Activated CD4-positive, alpha-beta T cell treated with anti-CD3 and anti-CD28 coated beads, Interleukin-2, Interleukin-4, amounts not matched to agents 100 ng/mL and 50 ng/mL, durations not matched to agents 16 hours and 8 hours (primary cell): ENCODE measurements around the gene PADI6.
"Not testable (repeated sequence)": the region's sequence is repeated elsewhere in the genome, so short reads cannot be mapped to it uniquely, and the experiment has no call there.

ENCODE experiments used
- DNase-seq: peaks from one replicate; pipeline ENCODE4 v3.0.0-alpha.2; 2020; ENCODE audit warnings: low spot score

Gene PADI6

DNA sequence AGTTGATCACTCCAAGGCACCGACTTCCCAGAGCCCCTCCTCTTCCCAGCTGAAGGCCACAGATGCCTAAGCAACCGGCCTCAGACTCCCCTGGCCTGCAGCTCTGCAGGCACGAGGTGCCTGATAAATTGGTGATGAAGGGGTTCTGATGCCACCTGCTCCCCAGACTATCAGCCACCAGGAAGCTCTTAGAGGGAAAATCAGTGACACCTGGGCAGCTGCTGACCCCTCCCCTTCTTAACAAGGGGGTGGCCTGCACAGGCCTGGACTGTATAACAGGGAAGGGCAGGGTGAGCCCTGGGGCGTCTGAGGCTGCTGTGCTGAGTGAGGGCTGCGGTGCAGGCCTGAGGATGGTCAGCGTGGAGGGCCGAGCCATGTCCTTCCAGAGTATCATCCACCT lies at the start of gene PADI6:
Gene PADI6 (plus strand): TSS at position 301 of the 400 bp plus-strand sequence. CDS start 50 bp downstream, at position 351.
- DNase-seq: no peak

DNA sequence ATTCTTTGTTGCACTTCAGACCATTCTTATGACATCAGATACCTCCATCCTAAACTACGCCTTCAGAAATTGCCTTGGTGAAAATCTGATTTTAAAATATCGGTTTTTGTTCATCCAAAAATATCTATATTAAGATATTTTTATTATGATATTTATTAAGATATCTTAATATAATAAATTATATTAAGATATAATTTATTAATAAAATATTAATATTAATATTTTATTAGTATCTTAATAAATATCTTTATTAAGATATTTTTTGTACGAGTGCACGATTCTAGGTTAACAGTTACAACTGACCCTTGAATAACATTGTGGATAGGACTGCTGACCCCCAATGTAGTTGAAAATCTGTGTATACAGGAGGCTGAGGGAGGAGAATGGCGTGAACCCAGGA lies 43.1 kb upstream of the PADI6 start:
- DNase-seq: no peak

DNA sequence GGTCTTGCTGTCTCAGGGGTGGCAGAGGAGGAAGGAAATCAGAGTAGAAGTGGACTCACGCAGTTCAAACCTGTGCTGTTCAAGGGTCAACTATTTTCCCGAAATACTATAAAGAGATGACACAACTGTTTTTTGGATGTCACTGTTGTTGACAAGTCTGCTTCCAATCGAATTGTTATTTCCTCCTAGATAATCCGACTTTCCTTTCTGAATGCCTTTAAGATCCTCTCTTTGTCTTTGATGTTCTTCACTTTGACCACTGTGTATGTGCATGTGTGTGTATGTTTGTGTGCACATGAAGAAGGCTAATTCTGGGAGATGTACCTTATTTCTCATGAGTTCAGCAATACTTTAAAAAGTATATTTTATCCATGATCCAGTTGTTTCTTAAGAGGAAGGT lies 42.4 kb upstream of the PADI6 start:
- DNase-seq: no peak

DNA sequence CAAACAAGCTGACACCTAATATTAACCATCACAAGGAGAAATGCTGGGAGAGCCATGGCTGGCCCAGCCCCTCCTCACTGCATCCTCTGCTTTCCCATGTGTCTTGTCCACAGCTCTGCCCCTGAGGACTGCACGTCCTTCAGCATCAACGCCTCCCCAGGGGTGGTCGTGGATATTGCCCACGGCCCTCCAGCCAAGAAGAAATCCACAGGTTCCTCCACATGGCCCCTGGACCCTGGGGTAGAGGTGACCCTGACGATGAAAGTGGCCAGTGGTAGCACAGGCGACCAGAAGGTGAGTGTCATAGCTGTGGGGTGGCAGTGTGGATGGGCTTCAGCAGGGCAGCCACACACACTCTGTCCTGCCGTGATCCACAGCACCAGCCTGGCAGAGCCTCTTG lies 41.1 kb upstream of the PADI6 start:
- DNase-seq: no peak

DNA sequence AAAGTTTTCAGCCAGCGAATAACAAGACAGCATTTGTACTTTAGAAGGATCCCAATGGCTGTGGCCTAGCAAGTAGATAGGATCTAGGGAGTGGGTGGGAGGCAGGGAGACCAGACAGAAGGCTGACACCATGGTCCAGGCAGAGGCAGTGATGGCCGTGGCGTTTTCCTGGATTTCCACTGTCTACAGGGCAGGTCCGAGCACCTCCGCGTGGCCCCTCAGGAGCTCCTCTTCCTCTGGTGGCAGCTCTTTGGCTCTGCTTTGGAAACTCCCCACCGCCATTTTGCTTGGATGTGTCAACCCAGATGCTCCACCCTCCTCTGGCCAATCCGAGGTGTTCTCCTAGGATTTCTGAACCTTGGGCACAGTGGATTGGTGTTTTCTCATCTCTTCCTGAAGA lies 38.9 kb upstream of the PADI6 start:
- no peak for DNase-seq

DNA sequence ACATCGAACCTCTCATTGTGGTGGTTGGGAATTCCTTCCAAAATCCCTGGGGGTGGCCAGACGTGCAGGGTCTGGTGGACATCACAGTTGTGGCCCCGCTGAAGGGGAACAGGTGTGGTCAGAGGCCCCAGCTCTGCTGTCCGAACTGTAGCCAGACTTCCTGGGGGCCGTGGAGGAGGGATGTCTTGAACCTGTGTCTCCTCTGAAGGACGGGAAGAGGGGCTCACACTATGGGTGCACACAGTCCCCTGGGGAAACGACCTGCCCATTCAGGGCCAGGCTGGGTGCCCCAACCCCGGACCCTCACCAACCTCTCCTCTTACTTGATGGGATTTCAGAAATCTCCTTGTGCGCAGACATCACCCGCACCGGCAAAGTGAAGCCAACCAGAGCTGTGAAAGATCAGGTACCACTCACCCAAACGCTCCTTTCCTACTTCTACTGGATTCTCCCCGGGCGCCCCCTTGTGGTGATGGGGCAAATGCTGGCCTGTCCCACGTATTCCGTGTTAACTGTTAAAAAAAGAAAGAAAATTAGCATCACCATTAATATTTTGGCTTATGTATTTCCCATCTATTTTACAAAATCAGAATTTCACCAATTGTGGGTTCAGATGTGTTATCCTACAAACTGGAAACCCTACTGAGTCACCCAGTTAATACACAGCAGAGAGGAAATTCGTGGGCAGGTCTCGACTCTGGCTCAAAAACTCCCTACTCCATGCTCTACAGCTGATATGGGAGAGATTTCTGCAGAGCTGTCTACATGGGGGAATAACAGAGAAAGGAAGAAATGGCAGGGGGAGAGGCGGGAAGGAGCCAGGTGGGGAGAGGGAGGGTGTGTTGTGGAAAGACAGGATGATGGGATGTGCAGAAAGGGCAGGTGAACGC lies 35.9 kb upstream of the PADI6 start:
- peak; percentile 65 for DNase-seq

DNA sequence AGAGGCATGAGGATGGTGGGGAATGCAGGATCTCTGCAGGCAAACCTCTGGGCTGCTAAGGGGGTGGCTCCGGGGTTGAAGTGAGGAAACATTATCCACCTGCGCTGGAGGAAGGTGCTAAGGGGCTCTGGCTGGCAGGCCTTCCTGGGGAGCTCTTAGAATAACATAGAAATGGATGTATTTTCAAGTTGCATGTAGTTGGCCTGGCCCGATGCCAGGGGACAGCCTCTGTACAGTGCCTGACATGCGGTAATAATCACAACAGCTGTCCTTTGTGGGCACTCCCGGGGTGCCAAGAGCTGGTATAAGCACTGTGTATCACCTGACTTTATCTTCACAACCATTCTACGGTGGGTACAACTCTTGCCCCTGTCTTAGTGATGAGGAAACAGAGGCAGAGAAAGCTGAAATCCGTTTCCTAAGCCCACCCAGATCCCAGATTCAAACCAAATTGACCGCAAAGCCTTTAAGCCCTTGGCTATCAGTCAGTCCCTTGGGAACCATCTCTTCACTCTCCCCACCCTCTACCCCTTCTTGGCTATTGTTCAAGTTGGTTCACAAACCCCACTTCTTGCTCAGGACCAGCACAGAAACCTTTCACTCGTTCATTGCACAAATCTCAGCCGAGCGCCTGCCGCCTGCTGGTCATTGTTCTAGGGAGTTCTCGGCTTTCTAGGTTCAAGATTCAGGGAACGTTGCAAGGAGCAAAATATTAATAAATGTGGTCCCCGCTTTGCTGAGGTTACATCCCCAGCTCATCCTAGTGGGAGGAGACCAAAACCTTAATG lies 33.1 kb upstream of the PADI6 start:
- DNase-seq: no peak

DNA sequence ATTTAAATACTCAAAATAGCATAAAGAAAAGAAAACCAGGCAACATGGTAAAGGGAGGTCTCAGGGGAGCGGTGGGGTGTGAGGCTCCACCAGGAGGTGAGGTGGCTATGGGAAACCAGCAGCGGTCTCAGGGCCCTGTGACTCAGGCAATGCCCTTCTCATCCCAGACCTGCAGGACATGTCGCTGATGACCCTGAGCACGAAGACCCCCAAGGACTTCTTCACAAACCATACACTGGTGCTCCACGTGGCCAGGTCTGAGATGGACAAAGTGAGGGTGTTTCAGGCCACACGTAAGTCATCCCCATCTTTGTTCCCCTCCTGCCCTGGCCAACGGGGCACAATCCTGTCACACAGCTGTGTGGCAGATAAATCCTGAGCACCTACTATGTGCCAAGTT lies 32.5 kb upstream of the PADI6 start:
- no peak for DNase-seq

DNA sequence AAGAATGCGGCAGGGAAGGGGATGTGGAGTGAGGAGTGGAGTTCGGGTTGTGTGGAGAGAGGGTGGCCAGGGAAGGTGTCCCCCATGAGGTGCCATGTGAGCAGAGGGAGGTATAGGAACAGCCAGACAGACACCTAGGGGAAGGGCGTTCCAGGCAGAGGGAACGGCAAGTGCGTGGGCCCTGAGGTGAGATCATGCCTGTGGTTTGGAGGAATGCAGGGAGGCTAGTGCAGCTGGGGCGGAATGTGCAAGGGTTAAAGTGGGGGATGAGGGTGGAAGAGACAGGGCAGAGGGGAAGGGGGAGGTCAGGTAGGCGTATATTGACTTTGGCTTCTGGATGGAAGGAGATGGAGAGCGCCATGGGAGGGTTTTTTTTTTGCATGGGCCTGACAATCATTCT lies 31.6 kb upstream of the PADI6 start:
- no peak for DNase-seq

DNA sequence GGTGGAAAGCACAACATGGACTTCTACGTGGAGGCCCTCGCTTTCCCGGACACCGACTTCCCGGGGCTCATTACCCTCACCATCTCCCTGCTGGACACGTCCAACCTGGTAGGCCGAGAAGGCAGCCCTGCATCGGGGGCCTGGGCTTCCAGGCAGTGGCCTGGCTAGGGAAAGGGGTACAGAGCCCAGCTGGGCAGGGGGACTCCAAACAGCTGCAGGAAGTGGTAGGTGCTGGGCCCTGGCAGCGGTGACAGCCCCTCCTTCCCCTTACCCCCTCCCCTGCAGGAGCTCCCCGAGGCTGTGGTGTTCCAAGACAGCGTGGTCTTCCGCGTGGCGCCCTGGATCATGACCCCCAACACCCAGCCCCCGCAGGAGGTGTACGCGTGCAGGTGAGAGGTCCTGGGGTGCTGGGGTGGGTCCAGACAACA lies 30.0 kb upstream of the PADI6 start:
- no peak for DNase-seq

DNA sequence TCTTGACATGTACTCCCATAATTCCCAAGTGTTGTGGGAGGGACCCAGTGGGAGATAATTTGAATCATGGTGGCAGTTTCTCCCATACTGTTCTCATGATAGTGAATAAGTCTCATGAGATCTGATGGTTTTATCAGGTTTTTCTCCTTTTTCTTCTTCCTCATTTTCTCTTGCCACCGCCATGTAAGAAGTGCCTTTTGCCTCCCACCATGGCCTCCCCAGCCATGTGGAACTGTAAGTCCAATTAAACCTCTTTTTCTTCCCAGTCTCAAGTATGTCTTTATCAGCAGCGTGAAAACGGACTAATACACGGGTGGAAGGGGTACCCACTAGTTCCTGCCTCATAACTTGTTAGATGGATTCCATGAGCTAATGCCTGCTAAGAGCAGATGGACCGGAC lies 26.5 kb upstream of the PADI6 start:
- not testable (repeated sequence) for DNase-seq

DNA sequence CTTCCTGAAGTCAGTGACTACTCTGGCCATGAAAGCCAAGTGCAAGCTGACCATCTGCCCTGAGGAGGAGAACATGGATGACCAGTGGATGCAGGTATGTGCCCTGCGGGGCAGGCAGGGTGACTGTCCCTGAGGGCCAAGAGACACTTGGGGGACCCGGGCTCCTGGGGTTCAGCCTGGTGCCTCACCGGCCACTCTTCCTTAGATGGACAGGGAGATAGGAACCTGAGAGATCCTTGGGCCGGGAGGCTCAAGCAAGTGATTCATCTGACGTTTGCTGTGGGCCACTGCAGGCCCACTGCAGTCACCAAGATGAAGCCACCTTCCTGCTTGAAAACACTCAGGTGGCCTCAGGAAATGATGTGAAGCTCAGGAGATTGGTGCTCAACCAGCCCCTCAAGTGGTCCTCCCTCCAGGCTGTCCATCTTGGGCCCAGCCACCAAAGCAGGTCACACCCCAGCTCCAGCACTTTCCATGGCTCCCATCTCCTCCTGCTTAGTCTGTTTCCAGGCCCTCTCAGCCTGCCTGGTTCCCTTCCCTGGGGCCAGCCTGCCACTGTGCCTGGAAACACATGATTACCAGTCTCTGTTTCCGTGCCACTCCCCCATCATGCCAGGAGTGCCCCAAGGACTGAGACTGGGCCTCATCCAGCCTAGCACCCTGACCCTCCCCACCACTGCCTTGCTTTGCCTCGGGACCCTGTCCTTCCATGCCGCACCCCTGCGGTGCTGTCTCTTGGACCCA lies 25.8 kb upstream of the PADI6 start:
- DNase-seq: no peak

DNA sequence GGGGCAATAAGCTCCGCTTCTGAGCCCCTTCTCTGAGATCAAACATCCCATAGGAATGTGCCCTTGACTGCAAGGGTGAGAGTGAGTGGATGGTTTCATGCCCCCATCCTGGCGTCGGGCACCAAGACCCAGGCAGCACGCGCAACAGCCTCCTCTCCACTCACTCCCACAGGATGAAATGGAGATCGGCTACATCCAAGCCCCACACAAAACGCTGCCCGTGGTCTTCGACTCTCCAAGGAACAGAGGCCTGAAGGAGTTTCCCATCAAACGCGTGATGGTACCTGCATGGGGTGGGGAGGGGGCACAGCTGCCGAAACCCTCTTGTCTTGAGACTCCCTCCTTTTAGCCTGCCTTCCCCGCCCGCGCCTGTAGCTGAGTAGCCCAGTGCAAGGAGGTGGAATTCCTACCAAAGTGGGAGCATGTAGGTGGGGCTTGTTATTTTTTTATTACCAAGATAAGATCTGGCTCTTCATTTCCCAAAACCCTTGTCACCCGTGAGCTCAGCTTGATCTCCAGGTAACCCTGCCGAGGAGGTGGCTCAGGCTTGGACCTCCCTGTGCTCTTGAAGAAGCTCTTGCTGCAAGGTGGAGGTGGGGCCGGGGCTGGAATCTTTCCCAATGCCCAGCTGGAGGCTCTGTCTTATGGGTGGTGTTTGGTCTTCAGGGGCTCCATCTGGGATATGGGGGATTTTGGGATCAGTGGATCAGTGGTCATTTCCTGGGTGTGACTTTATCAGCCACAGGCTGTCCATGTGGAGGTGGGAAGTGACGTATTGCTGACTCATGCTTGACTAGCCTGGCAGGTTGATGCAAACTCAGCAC lies 24.0 kb upstream of the PADI6 start:
- no peak for DNase-seq

DNA sequence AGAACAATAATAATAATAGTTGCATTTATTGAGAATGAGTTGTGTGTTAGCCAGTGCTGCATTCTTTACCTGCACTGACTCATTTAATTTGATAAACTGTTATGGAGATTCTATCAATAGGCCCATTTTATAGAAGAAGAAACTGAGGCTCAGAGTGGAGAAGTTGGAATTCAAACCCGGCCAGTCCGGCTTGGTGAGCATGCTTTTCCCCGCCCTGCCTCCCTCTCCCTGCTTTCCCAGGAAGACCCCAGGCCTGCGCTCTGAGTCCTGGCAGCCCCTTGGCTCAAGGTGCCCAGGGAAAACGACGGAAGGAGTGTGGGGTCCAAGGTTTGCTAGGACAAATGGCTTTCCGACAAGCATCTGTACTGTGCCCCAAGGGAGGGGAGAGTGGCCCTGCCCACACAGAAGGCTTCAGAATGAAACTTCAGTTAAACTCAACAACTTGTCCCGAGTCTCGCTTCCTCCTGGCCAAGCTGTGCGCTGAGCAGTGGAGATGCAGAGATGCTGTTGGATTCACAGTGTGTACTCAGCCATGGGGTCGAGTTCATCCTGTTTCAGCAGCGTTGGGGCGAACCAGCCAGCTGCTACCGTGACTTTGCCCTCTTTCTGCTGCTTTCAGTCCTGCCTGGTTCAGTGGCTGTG lies 23.3 kb upstream of the PADI6 start:
- no peak for DNase-seq

DNA sequence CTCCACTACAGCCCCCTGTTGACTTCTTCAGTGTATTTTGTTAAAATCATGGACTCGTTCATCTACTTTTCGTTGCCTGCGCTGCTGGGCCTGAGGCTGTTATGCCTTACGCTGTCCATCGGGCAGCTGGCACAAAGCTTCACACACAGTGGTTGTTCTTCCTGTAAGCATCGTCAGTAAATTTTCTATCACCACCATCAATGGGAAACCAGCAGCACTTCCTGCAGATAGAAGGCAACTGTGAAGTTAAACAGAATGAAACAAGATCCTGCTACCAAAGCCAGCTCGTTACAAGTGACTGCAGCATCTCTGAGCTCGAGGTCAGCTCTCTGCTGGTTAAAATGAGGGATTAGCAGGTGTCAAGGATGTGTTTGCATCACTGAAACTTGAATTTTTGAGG lies 21.9 kb upstream of the PADI6 start:
- no peak for DNase-seq

DNA sequence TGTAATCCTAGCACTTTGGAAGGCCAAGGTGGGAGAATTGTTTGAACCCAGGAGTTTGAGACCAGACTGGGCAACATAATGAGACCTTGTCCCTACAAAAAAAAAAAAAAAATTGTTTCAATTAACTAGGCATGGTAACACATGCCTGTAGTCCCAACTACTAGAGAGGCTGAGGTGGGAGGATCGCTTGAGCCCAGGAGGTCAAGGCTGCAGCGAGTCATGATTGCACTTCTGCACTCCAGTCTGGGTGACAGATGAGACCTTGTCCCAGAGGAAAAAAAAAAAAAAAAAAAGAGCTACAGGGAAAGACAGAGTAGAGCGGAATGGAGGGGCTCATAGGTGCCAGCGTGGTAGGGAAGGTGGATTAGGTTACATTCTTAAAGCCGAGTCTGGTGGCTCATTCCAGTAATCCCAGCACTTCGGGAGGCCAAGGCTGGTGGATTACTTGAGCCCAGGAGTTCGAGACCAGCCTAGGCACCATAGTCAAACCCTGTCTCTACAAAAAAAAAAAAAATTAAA lies 21.0 kb upstream of the PADI6 start:
- no peak for DNase-seq

DNA sequence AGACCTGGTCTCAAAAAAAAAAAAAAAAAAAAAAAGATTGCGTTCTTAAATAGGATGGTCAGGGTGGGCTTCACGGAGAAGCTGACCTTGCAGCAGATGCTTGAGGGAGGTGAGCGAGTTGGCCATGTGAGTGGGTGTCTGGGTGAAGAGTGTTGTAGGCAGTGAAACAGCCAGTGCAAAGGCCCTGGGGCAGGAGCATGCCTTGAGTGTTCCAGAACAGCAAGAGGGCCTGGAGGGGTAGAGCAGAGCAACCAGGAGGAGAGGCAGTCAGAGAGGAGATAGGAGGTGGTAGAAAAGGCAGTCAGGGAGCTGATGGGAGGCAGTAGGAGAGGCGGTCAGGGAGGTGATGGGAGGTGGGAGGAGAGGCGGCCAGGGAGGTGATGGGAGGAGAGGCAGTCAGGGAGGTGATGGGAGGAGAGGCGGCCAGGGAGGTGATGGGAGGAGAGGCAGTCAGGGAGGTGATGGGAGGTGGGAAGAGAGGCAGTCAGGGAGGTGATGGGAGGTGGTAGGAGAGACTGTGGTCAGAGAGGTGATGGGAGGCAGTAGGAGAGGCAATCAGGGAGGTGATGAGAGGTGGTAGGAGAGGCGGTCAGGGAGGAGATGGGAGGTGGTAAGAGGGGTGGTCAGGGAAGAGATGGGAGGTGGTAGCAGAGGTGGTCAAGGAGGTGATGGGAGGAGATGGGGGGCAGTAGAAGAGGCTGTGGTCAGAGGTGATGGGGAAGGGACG lies 20.2 kb upstream of the PADI6 start:
- DNase-seq: no peak

DNA sequence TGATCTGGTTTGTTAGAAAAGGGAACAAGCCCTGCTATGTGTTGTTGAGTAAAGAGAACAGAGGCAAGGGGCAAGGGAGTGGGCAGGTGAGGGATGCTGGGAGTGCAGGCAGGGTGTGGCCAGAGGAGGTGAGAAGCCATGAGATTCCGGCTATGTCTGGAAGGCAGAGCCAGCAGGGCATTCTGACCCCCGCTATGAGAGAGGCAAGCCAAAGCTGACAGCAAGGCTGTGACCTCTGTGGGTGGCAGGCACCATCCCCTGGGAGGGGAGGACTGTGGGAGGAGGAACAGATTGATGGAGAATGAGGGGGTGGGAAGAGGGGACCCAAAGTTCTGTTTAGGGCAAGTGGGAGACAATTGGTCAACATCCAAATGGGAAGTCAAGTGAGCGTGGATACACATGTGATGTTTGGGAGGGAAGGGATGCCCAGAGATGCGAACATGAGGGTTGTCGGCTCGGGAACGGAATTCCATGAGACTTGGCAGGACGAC lies 19.5 kb upstream of the PADI6 start:
- DNase-seq: no peak

DNA sequence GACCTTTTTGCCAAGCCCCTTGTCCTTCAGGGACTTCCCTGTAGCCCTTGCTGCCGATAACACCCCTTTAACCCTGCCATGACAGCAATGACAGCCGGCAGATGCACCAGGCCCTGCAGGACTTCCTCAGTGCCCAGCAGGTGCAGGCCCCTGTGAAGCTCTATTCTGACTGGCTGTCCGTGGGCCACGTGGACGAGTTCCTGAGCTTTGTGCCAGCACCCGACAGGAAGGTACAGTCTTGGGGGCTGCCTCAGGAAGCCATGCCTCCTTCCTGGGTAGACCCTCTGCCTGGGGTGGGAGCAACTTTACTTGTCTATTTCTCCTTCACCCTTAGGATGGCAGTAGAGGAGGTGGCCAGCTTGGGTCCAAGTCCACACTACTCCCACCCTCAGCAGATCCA lies 16.1 kb upstream of the PADI6 start:
- DNase-seq: no peak

DNA sequence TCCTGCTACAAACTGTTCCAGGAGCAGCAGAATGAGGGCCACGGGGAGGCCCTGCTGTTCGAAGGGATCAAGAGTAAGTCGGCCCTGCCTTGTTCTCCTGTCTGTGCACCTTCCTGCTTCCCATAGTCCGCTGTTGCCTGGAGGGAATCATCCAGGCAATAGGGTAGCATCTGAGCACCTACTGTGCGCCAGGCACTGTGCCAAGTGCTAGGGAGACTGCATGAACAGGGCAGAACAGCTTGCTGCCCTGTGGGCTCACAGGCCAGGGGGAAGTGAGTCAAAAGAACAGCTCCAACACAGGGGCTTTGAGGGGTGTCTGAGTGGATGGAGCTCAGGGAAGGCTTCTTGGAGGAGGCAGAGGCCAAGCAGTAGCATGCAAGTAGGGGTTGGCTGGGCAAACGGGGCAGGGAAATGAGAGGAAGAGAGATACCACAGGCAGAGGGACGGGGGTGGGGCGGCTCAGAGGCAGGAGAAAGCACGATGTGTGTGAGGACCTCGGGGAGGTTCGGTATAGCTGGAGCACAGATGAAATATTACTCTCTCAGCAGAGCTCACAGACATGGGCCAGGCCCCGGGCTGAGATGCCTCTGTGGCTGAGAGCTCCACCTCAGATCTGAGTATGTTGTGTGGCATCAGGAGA lies 15.5 kb upstream of the PADI6 start:
- DNase-seq: no peak
